Neural cell (in vitro differentiated cells): ENCODE data around the gene ALK. TPM values are rescaled to one million over a fixed set of nuclear protein-coding genes. Genes with fewer than 3 reads are reported as not detected.

Source experiments
- H2AFZ ChIP-seq: fragments of 200-600, 300-800 bp; sonication (generic), shearing (Covaris generic); 2 replicates; pipeline ENCODE4 v1.6.0; 2014; ENCODE audit warnings: low read depth, mild to moderate bottlenecking, antibody characterized with exemption, low read length, moderate library complexity
- H3F3A ChIP-seq: fragments of 200-600 bp; shearing (Covaris generic); 2 replicates; pipeline ENCODE4 v1.6.1; 2016; ENCODE audit warnings: mild to moderate bottlenecking, moderate library complexity, mixed read lengths, antibody characterized with exemption, low read length; ENCODE audit not compliant: insufficient read depth, poor library complexity, severe bottlenecking
- H3K27ac ChIP-seq: fragments of 200-600, 300-800 bp; sonication (generic), shearing (Covaris generic); 2 replicates; pipeline ENCODE4 v1.5.1; 2014; ENCODE audit warnings: mild to moderate bottlenecking, low read length, moderate library complexity
- H3K27me3 ChIP-seq: fragments of 300-800, 200-600 bp; sonication (generic), shearing (Covaris generic); 2 replicates; pipeline ENCODE4 v1.6.0; 2014; ENCODE audit warnings: mild to moderate bottlenecking, low read depth, low read length, moderate library complexity; ENCODE audit not compliant: insufficient read depth
- H3K36me3 ChIP-seq: fragments of 300-800, 200-600 bp; sonication (generic), shearing (Covaris generic); 2 replicates; pipeline ENCODE4 v1.5.1; 2014; ENCODE audit warnings: mild to moderate bottlenecking, antibody characterized with exemption, low read length, moderate library complexity; ENCODE audit not compliant: insufficient read depth
- H3K4me2 ChIP-seq: fragments of 300-800, 200-600 bp; sonication (generic), shearing (Covaris generic); 2 replicates; pipeline ENCODE4 v1.6.0; 2014; ENCODE audit warnings: mild to moderate bottlenecking, low read length
- H3K4me3 ChIP-seq: fragments of 300-800, 200-600 bp; sonication (generic), shearing (Covaris generic); 2 replicates; pipeline ENCODE4 v1.5.1; 2014; ENCODE audit warnings: mild to moderate bottlenecking, low read length, moderate library complexity
- H3K79me2 ChIP-seq: fragments of 200-600 bp; shearing (Covaris generic); replicated peaks from 2 replicates; pipeline ENCODE4 v1.6.0; 2014; ENCODE audit warnings: mild to moderate bottlenecking, low read length, moderate library complexity; ENCODE audit not compliant: insufficient read depth
- H3K9ac ChIP-seq: fragments of 300-800, 200-600 bp; sonication (generic), shearing (Covaris generic); 2 replicates; pipeline ENCODE4 v1.6.1; 2016; ENCODE audit warnings: mild to moderate bottlenecking, low read length, mixed read lengths
- H3K9me2 ChIP-seq: fragments of 200-600 bp; shearing (Covaris generic); 2 replicates; pipeline ENCODE4 v1.6.1; 2016; ENCODE audit warnings: mild to moderate bottlenecking, low read length, mixed read lengths; ENCODE audit not compliant: insufficient read depth
- H3K9me3 ChIP-seq: fragments of 200-600, 300-800 bp; sonication (generic), shearing (Covaris generic); 2 replicates; pipeline ENCODE4 v1.6.1; 2016; ENCODE audit warnings: mild to moderate bottlenecking, mixed run types, low read length, moderate library complexity, mixed read lengths
- H4K20me1 ChIP-seq: fragments of 200-600 bp; shearing (Covaris generic); 2 replicates; pipeline ENCODE4 v1.6.1; 2016; ENCODE audit warnings: mild to moderate bottlenecking, mixed run types; ENCODE audit not compliant: insufficient read depth
- CTCF ChIP-seq: fragments of 450-650 bp; IDR thresholded peaks from 2 replicates; pipeline ENCODE4 v1.5.1; 2014; ENCODE audit warnings: antibody characterized with exemption, mild to moderate bottlenecking, moderate library complexity; ENCODE audit not compliant: poor library complexity, severe bottlenecking
- EP300 ChIP-seq: fragments of 450-650 bp; conservative IDR thresholded peaks from 2 replicates; pipeline ENCODE4 v1.6.1; 2014; ENCODE audit warnings: antibody characterized with exemption, mild to moderate bottlenecking, moderate library complexity; ENCODE audit not compliant: poor library complexity, severe bottlenecking
- EZH2 ChIP-seq: fragments of 200-600, 300-800 bp; shearing (Covaris generic), sonication (generic); IDR thresholded peaks from 2 replicates; pipeline ENCODE4 v1.6.1; 2014; ENCODE audit warnings: antibody characterized with exemption, low read length, borderline replicate concordance, mild to moderate bottlenecking; ENCODE audit not compliant: insufficient read depth, poor library complexity, severe bottlenecking
- MXI1 ChIP-seq: fragments of 450-650 bp; conservative IDR thresholded peaks from 2 replicates; pipeline ENCODE4 v1.6.1; 2014; ENCODE audit warnings: antibody characterized with exemption, mild to moderate bottlenecking; ENCODE audit not compliant: poor library complexity, severe bottlenecking
- POLR2AphosphoS5 ChIP-seq: IDR thresholded peaks from 2 replicates; pipeline ENCODE4 v1.6.1; 2012
- RAD21 ChIP-seq: fragments of 450-650 bp; conservative IDR thresholded peaks from 2 replicates; pipeline ENCODE4 v1.6.1; 2014; ENCODE audit warnings: antibody characterized with exemption, mild to moderate bottlenecking, moderate library complexity
- SMC3 ChIP-seq: fragments of 450-650 bp; conservative IDR thresholded peaks from 2 replicates; pipeline ENCODE4 v1.6.1; 2014; ENCODE audit warnings: antibody characterized with exemption, mild to moderate bottlenecking, moderate library complexity; ENCODE audit not compliant: poor library complexity
- TAF1 ChIP-seq: IDR thresholded peaks from 2 replicates; pipeline ENCODE4 v1.6.1; 2012; ENCODE audit warnings: low read depth
- polyA plus RNA-seq: library from polyadenylated mRNA; depleted of rRNA; stranded (reverse); fragments of >200 nt; gene quantifications from 2 replicates; pipeline ENCODE4 v1.2.3, GENCODE V29; 2014
- TF ChIP-seq, protein P1 (sequence below): IDR thresholded peaks from 2 replicates; pipeline ENCODE4 v1.6.1; 2012; ENCODE audit warnings: borderline replicate concordance

Gene ALK
- polyA plus RNA-seq, 1 donor from 2014 or later, result 7.1 TPM

DNA sequence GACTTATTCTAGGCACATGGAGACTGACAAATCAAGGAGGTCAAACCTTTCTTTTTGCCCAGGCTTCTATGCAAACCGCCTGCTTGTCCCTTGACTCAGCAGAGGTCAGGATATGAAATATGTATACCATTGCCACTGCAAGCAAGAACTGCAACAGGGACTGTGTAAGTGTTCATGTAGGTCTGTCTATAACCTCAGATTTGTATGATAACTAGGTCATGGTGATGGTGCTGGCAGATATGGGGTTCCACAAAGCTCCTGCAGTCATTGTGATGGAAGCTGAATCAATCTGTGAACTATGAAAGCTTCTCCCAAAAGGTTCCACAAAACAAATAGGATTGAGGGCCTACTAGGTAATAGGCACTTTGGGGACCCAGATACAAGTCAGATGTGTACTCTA, 489.9 kb downstream of the ALK start:
- Histone ChIP-seq H3K9me3 (no peaks in the 10 kb centered on the region), H2AFZ (no peak overlapping the region), H3K79me2 (no peaks in the 10 kb centered on the region), H3K9me2 (no peaks in the 10 kb centered on the region), H3F3A (no peaks in the 10 kb centered on the region), H3K36me3 (no peaks in the 10 kb centered on the region), H3K4me3 (no peak overlapping the region), H4K20me1 (no peaks in the 10 kb centered on the region), H3K27me3 (no peaks in the 10 kb centered on the region), H3K4me2 (no peak overlapping the region), H3K9ac (no peak overlapping the region), H3K27ac (no peak overlapping the region)
- TF ChIP-seq, protein P1, sequence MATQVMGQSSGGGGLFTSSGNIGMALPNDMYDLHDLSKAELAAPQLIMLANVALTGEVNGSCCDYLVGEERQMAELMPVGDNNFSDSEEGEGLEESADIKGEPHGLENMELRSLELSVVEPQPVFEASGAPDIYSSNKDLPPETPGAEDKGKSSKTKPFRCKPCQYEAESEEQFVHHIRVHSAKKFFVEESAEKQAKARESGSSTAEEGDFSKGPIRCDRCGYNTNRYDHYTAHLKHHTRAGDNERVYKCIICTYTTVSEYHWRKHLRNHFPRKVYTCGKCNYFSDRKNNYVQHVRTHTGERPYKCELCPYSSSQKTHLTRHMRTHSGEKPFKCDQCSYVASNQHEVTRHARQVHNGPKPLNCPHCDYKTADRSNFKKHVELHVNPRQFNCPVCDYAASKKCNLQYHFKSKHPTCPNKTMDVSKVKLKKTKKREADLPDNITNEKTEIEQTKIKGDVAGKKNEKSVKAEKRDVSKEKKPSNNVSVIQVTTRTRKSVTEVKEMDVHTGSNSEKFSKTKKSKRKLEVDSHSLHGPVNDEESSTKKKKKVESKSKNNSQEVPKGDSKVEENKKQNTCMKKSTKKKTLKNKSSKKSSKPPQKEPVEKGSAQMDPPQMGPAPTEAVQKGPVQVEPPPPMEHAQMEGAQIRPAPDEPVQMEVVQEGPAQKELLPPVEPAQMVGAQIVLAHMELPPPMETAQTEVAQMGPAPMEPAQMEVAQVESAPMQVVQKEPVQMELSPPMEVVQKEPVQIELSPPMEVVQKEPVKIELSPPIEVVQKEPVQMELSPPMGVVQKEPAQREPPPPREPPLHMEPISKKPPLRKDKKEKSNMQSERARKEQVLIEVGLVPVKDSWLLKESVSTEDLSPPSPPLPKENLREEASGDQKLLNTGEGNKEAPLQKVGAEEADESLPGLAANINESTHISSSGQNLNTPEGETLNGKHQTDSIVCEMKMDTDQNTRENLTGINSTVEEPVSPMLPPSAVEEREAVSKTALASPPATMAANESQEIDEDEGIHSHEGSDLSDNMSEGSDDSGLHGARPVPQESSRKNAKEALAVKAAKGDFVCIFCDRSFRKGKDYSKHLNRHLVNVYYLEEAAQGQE, result no peak
- TF ChIP-seq POLR2AphosphoS5, result no peak

- no peaks in the 10 kb centered on the region for H3F3A ChIP-seq
- H3K36me3 ChIP-seq, result no peaks in the 10 kb centered on the region
- H3K9ac ChIP-seq, result no peak overlapping the region
- no peak overlapping the region for H2AFZ ChIP-seq
- no peak overlapping the region for H3K4me3 ChIP-seq
- no peaks in the 10 kb centered on the region for H3K79me2 ChIP-seq
- H4K20me1 ChIP-seq, result no peaks in the 10 kb centered on the region
- no peaks in the 10 kb centered on the region for H3K9me2 ChIP-seq
- no peak overlapping the region for H3K27ac ChIP-seq
- TF ChIP-seq POLR2AphosphoS5 (no peak), SMC3 (no peak), EP300 (no peak), RAD21 (no peak), EZH2 (no peak), TAF1 (no peak), MXI1 (no peak), CTCF (no peak)
- TF ChIP-seq, protein P1, result no peak
- no peaks in the 10 kb centered on the region for H3K9me3 ChIP-seq
- H3K27me3 ChIP-seq, result no peaks in the 10 kb centered on the region
- no peak overlapping the region for H3K4me2 ChIP-seq
Measured at GRCh38 chr2:29430382-29431112, 490.8 kb downstream of the ALK start.
